Ascending aorta (tissue), 2 donors: ENCODE measurements around the gene MYO3B. TPM values are rescaled to one million over a fixed set of nuclear protein-coding genes. Genes with fewer than 3 reads are reported as not detected.

Source experiments
- DNase-seq, 2 donors: peaks; one replicate each; pipeline ENCODE4 v3.0.0-alpha.2; 2019; ENCODE audit warnings: low spot score in 2 of 2
- H3K27ac ChIP-seq, 2 donors: fragments of 200-600 bp; sonication (generic); one replicate each; pipeline ENCODE4 v1.5.1; 2016 to 2017; ENCODE audit warnings: mild to moderate bottlenecking in 1 of 2
- H3K27me3 ChIP-seq: fragments of 200-600 bp; sonication (generic); one replicate; pipeline ENCODE4 v1.5.1; 2017
- H3K36me3 ChIP-seq, 2 donors: fragments of 200-600 bp; sonication (generic); one replicate each; pipeline ENCODE4 v1.5.1; 2016
- H3K4me1 ChIP-seq, 2 donors: fragments of 200-600 bp; sonication (generic); one replicate each; pipeline ENCODE4 v1.5.1; 2016 to 2017; ENCODE audit warnings: mild to moderate bottlenecking in 1 of 2
- H3K4me3 ChIP-seq, 2 donors: fragments of 200-600 bp; sonication (generic); one replicate each; pipeline ENCODE4 v1.5.1; 2016 to 2017; ENCODE audit warnings: mild to moderate bottlenecking in 1 of 2
- H3K9me3 ChIP-seq, 2 donors: fragments of 200-600 bp; sonication (generic); one replicate each; pipeline ENCODE4 v1.5.1; 2016
- intact Hi-C: fragments of 100-400 bp; cut with DNase I; formaldehyde crosslinking; loops from one replicate; pipeline ENCODE4 v1.15.1; 2023
- total RNA-seq: library from RNA; depleted of rRNA; stranded (reverse); fragments of >200 nt; gene quantifications from one replicate; pipeline ENCODE4 v1.1.0, GENCODE V29; 2016
- TF ChIP-seq, protein P1 (sequence below), 3 experiments: fragments of 200-600 bp in 2 of 3; fragments of 450-650 bp in 1 of 3; sonication (generic) in 2 of 3; IDR thresholded peaks; one replicate each; pipeline ENCODE4 v1.5.1; 2016 to 2019; ENCODE audit warnings: antibody characterized with exemption in 3 of 3, mild to moderate bottlenecking in 1 of 3, moderate library complexity in 1 of 3

Gene MYO3B
- total RNA-seq, 1 donor from 2014 or later = not detected

DNA sequence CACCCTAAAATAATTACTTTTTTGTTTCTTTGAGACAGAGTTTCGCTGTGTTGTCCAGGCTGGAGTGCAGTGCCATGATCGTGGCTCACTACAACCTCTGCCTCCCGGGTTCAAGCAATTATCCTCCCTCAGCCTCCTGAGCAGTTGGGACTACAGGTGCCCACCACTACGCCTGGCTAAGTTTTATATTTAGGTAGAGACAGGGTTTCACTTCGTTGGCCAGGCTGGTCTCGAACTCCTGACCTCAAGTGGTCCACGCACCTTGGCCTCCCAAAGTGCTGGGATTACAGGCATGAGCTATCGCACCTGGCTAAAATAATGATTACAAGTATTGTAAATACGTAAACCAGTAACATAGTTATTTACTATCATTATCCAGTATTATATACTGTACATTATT is 279.8 kb downstream of the MYO3B start:
- no peak for DNase-seq
- Histone ChIP-seq H3K9me3 (no peaks in the 10 kb centered on the region), H3K4me3 (no peak overlapping the region), H3K36me3 (no peaks in the 10 kb centered on the region), H3K27ac (no peak overlapping the region), H3K27me3 (no peaks in the 10 kb centered on the region), H3K4me1 (no peaks in the 10 kb centered on the region)
- TF ChIP-seq, protein P1, sequence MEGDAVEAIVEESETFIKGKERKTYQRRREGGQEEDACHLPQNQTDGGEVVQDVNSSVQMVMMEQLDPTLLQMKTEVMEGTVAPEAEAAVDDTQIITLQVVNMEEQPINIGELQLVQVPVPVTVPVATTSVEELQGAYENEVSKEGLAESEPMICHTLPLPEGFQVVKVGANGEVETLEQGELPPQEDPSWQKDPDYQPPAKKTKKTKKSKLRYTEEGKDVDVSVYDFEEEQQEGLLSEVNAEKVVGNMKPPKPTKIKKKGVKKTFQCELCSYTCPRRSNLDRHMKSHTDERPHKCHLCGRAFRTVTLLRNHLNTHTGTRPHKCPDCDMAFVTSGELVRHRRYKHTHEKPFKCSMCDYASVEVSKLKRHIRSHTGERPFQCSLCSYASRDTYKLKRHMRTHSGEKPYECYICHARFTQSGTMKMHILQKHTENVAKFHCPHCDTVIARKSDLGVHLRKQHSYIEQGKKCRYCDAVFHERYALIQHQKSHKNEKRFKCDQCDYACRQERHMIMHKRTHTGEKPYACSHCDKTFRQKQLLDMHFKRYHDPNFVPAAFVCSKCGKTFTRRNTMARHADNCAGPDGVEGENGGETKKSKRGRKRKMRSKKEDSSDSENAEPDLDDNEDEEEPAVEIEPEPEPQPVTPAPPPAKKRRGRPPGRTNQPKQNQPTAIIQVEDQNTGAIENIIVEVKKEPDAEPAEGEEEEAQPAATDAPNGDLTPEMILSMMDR (IDR thresholded peaks at IDR 0.05) = no peak
- intact Hi-C loops = no loop called here

DNA sequence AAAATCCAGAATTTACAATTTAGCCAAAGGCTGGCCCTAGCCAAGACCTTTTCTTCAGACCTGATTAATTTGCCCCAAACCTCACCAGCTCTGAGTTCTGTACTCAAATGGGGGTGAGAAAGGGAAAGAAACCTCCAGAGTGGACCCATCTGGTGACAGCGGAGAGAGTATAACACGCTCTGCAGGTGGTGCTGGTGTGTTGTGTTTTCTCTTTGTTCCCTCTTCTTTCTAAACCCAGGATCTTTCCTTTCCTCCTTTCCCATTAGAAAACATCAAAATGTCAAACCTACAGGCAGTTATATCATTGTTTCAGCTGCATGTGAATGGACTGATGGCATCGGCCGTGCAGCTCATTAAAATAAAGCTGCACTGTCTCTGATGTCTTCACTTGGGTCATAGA is 283.9 kb downstream of the MYO3B start:
- no peaks in the 10 kb centered on the region for H3K4me1 ChIP-seq
- intact Hi-C loops = no loop called here
- DNase-seq = no peak

DNA sequence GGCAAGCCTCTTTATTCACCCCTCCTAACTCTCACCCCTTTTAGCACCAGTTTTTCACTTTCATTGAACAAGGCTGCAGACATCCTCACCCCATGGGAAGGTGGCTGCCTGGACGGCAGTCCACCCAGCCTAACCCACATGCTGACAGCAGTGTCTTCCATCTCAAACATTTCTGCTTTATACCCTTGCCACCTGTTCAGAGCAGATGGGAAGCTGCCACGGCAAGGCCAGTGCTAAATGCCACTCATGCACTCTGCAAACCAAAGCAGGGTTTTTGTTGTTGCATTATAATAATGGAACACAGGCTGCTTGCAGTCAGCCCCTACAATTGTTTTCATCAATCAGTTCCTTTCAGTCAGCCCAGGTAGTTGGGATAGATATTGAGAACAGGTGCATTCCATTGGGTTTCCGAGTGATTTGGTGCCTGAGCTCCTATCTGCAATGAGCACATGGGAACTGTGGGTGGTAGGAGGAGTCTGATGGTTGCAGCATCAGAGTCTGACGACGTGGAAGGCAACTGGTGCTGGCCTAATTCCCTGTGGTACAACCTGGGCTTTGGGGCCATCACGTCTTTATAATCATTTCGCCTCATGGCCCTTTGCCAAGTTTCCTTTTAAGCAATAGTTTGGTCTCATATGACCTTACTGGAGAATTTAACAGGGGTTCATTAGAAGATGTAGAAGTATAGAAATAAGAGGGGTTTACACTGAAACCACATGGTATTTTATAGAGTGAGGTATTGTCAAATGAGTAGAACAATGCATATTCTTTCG is 284.7 kb downstream of the MYO3B start:
- H3K9me3 ChIP-seq = no peaks in the 10 kb centered on the region
- H3K27ac ChIP-seq = no peak overlapping the region
- H3K27me3 ChIP-seq = no peaks in the 10 kb centered on the region
- H3K36me3 ChIP-seq = no peaks in the 10 kb centered on the region
- DNase-seq = no peak
- H3K4me1 ChIP-seq = no peaks in the 10 kb centered on the region
- intact Hi-C loops = no loop called here
- no peak overlapping the region for H3K4me3 ChIP-seq
- TF ChIP-seq, protein P1 (IDR thresholded peaks at IDR 0.05) = no peak

More for the DNA sequence above, 283.9 kb downstream of the MYO3B start:
- no peak overlapping the region for H3K27ac ChIP-seq
- no peak overlapping the region for H3K4me3 ChIP-seq
- no peaks in the 10 kb centered on the region for H3K36me3 ChIP-seq
- H3K9me3 ChIP-seq = no peaks in the 10 kb centered on the region
- TF ChIP-seq, protein P1 (IDR thresholded peaks at IDR 0.05) = no peak
- no peaks in the 10 kb centered on the region for H3K27me3 ChIP-seq

DNA sequence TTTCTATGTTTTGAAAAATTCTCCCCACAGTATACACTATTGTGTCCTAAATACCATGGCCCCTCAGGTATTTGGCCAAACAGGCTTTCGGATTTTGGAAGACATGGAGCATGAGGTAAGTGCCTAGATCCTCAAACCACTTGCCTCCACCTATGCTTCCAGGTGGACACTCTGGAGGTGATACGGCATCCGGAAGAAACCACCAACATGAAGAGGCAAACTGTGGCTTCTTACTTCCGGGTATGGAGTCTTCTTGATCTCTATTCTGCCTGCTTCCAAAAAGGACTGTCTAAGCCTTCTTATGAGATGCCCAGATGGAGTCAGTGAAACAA is 285.2 kb downstream of the MYO3B start:
- intact Hi-C loops = no loop called here

DNA sequence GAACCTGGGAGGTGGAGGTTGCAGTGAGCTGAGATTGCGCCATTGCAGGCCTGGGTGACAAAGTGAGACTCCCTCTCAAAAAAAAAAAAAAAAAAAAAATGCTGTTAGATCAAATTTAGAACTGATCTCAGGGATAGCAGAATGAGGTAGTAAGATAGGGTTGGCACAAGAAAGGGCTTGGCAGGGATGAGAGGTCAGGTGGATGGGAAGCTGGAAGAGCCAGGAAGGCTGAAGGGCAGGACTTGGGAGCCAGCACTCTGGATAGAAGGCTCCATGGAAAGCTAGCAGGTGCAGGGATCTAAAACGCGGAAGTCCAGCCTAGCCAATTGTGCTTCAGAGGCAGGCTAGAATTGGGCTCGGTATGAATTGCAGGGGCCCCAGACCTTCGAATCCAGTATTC is 286.3 kb downstream of the MYO3B start:
- intact Hi-C loops = no loop called here
- Histone ChIP-seq H3K9me3 (no peaks in the 10 kb centered on the region), H3K36me3 (no peaks in the 10 kb centered on the region), H3K27me3 (no peaks in the 10 kb centered on the region), H3K27ac (no peak overlapping the region), H3K4me3 (no peak overlapping the region), H3K4me1 (no peaks in the 10 kb centered on the region)
- no peak for DNase-seq
- TF ChIP-seq, protein P1 (IDR thresholded peaks at IDR 0.05) = no peak

More for the DNA sequence above, 285.2 kb downstream of the MYO3B start:
- no peaks in the 10 kb centered on the region for H3K9me3 ChIP-seq
- H3K4me1 ChIP-seq = no peaks in the 10 kb centered on the region
- DNase-seq = no peak
- TF ChIP-seq, protein P1 (IDR thresholded peaks at IDR 0.05) = no peak
- H3K27me3 ChIP-seq = no peaks in the 10 kb centered on the region
- no peaks in the 10 kb centered on the region for H3K36me3 ChIP-seq
- H3K4me3 ChIP-seq = no peak overlapping the region
- no peak overlapping the region for H3K27ac ChIP-seq
